Measurements from ENCODE around the gene CERS6. TPM values are rescaled to one million over a fixed set of nuclear protein-coding genes. Genes with fewer than 3 reads are reported as not detected.

CERS6 gene
- total RNA-seq, 1 experiment from 2014 or later: 8.3 TPM

DNA sequence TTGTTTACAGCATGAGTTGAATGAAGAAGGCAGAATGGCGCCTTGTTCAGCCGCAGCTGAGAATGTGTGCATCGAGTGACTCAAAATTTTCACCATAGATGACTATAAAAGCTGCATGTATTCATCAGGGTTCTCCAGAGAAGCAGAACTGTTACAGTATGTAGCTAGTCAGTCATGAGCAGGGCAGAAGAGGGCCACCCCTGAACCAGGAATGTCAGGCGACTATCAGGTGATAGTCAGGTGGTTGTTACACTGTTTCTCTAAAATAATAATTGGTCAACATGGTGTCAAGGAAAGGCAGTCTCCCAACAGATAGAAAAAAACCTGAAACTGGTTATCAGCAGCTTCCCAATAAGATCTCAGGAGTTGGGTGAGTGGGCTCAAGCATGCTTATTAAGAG is 326.2 kb downstream of the CERS6 start:
- H3K36me3 ChIP-seq (ENCODE audit: low read depth): no peaks in the 10 kb centered on the region

DNA sequence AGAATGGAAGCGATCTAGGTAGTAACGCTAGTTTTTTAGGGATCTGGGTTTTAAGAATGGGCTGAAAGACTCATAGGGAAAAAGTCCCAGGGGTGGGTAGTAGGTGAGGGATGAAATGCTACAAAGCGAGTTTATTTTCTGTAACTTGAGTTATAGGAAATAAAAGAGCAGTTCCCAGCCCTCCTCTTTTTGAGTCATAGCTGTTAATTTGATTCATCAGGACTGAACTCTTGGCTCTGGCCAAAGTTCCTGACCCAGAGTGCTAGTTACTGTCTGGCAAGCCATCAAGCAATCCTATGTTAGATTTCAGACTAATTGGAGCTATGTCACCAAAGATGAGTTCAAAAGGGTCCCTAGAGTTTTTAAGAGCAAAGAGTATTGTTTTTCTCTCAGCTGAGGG is 328.9 kb downstream of the CERS6 start:
- no peaks in the 10 kb centered on the region for H3K36me3 ChIP-seq (ENCODE audit: low read depth)
- H3K27me3 ChIP-seq (ENCODE audit: insufficient read depth, low read depth): no peaks in the 10 kb centered on the region
- H4K20me1 ChIP-seq (ENCODE audit: insufficient read depth): no peaks in the 10 kb centered on the region
- TF ChIP-seq, protein P1, sequence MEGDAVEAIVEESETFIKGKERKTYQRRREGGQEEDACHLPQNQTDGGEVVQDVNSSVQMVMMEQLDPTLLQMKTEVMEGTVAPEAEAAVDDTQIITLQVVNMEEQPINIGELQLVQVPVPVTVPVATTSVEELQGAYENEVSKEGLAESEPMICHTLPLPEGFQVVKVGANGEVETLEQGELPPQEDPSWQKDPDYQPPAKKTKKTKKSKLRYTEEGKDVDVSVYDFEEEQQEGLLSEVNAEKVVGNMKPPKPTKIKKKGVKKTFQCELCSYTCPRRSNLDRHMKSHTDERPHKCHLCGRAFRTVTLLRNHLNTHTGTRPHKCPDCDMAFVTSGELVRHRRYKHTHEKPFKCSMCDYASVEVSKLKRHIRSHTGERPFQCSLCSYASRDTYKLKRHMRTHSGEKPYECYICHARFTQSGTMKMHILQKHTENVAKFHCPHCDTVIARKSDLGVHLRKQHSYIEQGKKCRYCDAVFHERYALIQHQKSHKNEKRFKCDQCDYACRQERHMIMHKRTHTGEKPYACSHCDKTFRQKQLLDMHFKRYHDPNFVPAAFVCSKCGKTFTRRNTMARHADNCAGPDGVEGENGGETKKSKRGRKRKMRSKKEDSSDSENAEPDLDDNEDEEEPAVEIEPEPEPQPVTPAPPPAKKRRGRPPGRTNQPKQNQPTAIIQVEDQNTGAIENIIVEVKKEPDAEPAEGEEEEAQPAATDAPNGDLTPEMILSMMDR (conservative IDR thresholded peaks at IDR 0.05): no peak
- no peak for TF ChIP-seq EZH2 (IDR thresholded peaks at IDR 0.05; ENCODE audit: low read depth)
- CTCF ChIA-PET: no interaction called here
- no peak overlapping the region for H3K4me3 ChIP-seq
- no peak overlapping the region for H3K27ac ChIP-seq
- H3K9me3 ChIP-seq (ENCODE audit: insufficient read depth, low read depth): no peaks in the 10 kb centered on the region
- H3K9me2 ChIP-seq (ENCODE audit: insufficient read depth): no peaks in the 10 kb centered on the region
- H3K4me2 ChIP-seq: no peak overlapping the region
- no peaks in the 10 kb centered on the region for H3K4me1 ChIP-seq (replicated peaks; ENCODE audit: insufficient read depth)
- no peak overlapping the region for H2AFZ ChIP-seq
- no peak for DNase-seq
- no peaks in the 10 kb centered on the region for H3K79me2 ChIP-seq (ENCODE audit: low read depth)
- no TSS peak for BruUV-seq (replicated peaks)
- intact Hi-C loops (cut with micrococcal nuclease; ENCODE audit: unreplicated experiment): no loop called here
- POLR2A ChIA-PET (ENCODE audit: unreplicated experiment): no interaction called here
- no peaks in the 10 kb centered on the region for H3F3A ChIP-seq (ENCODE audit: insufficient read depth, low read depth)

More for the DNA sequence above, 326.2 kb downstream of the CERS6 start:
- no peak for DNase-seq
- BruUV-seq (replicated peaks): no TSS peak
- H3K9me3 ChIP-seq (ENCODE audit: insufficient read depth, low read depth): no peaks in the 10 kb centered on the region
- H3K4me2 ChIP-seq: no peak overlapping the region
- H3K4me1 ChIP-seq (replicated peaks; ENCODE audit: insufficient read depth): no peaks in the 10 kb centered on the region
- no peak overlapping the region for H2AFZ ChIP-seq
- no peak overlapping the region for H3K4me3 ChIP-seq
- ChIA-PET POLR2A (ENCODE audit: unreplicated experiment) (no interaction called here), CTCF (no interaction called here)
- no peaks in the 10 kb centered on the region for H3F3A ChIP-seq (ENCODE audit: insufficient read depth, low read depth)
- TF ChIP-seq, protein P1 (conservative IDR thresholded peaks at IDR 0.05): no peak
- no peak for TF ChIP-seq EZH2 (IDR thresholded peaks at IDR 0.05; ENCODE audit: low read depth)
- intact Hi-C loops (cut with micrococcal nuclease; ENCODE audit: unreplicated experiment): no loop called here
- H3K79me2 ChIP-seq (ENCODE audit: low read depth): no peaks in the 10 kb centered on the region
- H3K27me3 ChIP-seq (ENCODE audit: insufficient read depth, low read depth): no peaks in the 10 kb centered on the region
- H3K27ac ChIP-seq: no peak overlapping the region
- no peaks in the 10 kb centered on the region for H3K9me2 ChIP-seq (ENCODE audit: insufficient read depth)
- H4K20me1 ChIP-seq (ENCODE audit: insufficient read depth): no peaks in the 10 kb centered on the region

DNA sequence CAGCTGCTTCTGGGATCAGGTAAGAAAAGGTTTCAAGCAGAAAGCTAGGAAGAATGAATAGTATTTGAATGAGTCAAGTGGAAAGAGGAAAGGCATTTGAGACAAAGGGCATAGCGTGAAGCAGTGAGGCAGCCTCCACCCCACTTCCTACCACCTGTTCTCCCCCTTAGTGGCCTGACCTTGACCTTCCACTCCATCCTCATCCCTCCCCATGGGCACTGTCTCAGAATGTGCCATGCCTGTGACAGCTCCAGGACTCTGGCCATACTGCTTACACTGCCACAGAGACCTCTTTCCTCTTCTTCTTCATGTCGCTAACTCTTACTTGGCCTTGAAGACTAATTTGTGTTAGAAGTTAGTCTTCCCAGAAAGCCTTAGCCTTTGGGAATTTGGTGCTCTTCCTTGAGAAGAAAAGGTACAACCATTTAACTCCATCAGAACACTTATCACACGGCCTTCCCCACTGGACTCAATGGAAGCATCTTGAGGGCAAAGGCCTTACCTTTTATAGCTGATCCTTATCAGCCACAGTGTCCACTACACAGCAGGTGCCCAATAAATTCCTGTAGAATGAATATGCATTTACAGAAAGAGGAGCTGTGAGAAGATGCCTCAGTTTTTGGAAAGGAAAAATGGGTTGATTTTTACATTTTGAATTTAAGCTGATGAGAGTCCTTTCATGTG is 331.2 kb downstream of the CERS6 start:
- POLR2A ChIA-PET (ENCODE audit: unreplicated experiment): no interaction called here
- BruUV-seq (replicated peaks): no TSS peak

More for the DNA sequence above, 331.2 kb downstream of the CERS6 start:
- H3K4me1 ChIP-seq (replicated peaks; ENCODE audit: insufficient read depth): no peaks in the 10 kb centered on the region
- intact Hi-C loops (cut with micrococcal nuclease; ENCODE audit: unreplicated experiment): no loop called here
- H3K9me3 ChIP-seq (ENCODE audit: insufficient read depth, low read depth): no peaks in the 10 kb centered on the region
- CTCF ChIA-PET: no interaction called here
- no peaks in the 10 kb centered on the region for H3K27me3 ChIP-seq (ENCODE audit: insufficient read depth, low read depth)
- H3K9me2 ChIP-seq (ENCODE audit: insufficient read depth): no peaks in the 10 kb centered on the region
- H3F3A ChIP-seq (ENCODE audit: insufficient read depth, low read depth): no peaks in the 10 kb centered on the region
- H3K27ac ChIP-seq: no peak overlapping the region
- no peak overlapping the region for H2AFZ ChIP-seq
- H3K4me3 ChIP-seq: no peak overlapping the region
- no peaks in the 10 kb centered on the region for H4K20me1 ChIP-seq (ENCODE audit: insufficient read depth)
- H3K36me3 ChIP-seq (ENCODE audit: low read depth): no peaks in the 10 kb centered on the region
- no peak overlapping the region for H3K4me2 ChIP-seq
- H3K79me2 ChIP-seq (ENCODE audit: low read depth): no peaks in the 10 kb centered on the region
- no peak for DNase-seq
- TF ChIP-seq, protein P1 (conservative IDR thresholded peaks at IDR 0.05): no peak
- no peak for TF ChIP-seq EZH2 (IDR thresholded peaks at IDR 0.05; ENCODE audit: low read depth)
